ENCODE measurements around the gene SKIL.

Gene SKIL

GRCh38 chr3:170367797-170368196 lies 10.3 kb downstream of the SKIL start:
- ATAC-seq (ENCODE audit: low read depth), result no peak
- Histone ChIP-seq H3K27me3 (ENCODE audit: insufficient read depth, poor library complexity, severe bottlenecking) (no peaks in the 10 kb centered on the region), H3K27ac (ENCODE audit: poor library complexity, severe bottlenecking) (no peak overlapping the region), H3K4me1 (ENCODE audit: insufficient read depth, poor library complexity, severe bottlenecking) (peaks cover 12% of the 10 kb centered on the region), H3K9me3 (ENCODE audit: severe bottlenecking) (peaks cover 3% of the 10 kb centered on the region), H3K4me3 (ENCODE audit: severe bottlenecking) (no peak overlapping the region), H3K36me3 (ENCODE audit: low read depth) (peaks cover 86% of the 10 kb centered on the region)
- no peak for DNase-seq (ENCODE audit: low spot score)
- TF ChIP-seq CTCF (IDR thresholded peaks at IDR 0.05; ENCODE audit: poor library complexity, severe bottlenecking), result no peak

DNA sequence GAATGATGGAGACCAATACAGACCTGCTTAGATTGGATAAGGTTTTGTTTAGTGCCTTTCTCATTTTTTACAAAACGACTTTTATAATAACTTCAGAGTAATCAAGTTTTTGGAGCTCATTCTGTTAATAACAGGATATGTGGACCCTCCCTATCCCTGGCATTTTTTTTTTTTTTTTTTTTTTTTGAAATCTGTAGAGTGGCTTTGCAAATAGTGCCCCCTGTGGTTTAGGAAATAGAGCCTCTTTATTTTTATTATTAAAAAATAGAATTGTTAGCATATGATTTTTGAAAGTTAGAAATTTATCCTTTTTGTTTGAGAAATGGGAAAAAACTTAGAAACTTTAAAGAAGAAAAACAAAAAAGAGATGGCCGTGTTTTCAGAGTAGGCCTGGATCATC lies 11.4 kb downstream of the SKIL start:
- peak; percentile 46 for TF ChIP-seq CTCF (IDR thresholded peaks at IDR 0.05; ENCODE audit: poor library complexity, severe bottlenecking)
- Histone ChIP-seq H3K4me3 (ENCODE audit: severe bottlenecking) (no peak overlapping the region), H3K27me3 (ENCODE audit: insufficient read depth, poor library complexity, severe bottlenecking) (no peaks in the 10 kb centered on the region), H3K9me3 (ENCODE audit: severe bottlenecking) (peaks cover 3% of the 10 kb centered on the region), H3K4me1 (ENCODE audit: insufficient read depth, poor library complexity, severe bottlenecking) (peaks cover 9% of the 10 kb centered on the region), H3K27ac (ENCODE audit: poor library complexity, severe bottlenecking) (no peak overlapping the region), H3K36me3 (ENCODE audit: low read depth) (peaks cover 81% of the 10 kb centered on the region)
- ATAC-seq (ENCODE audit: low read depth), result no peak
- DNase-seq (ENCODE audit: low spot score), result no peak

- no peak for TF ChIP-seq CTCF (IDR thresholded peaks at IDR 0.05; ENCODE audit: poor library complexity, severe bottlenecking)
- H3K36me3 ChIP-seq (ENCODE audit: low read depth), result peaks cover 54% of the 10 kb centered on the region
- peaks cover 4% of the 10 kb centered on the region for H3K4me1 ChIP-seq (ENCODE audit: insufficient read depth, poor library complexity, severe bottlenecking)
- no peak for ATAC-seq (ENCODE audit: low read depth)
- no peak overlapping the region for H3K27ac ChIP-seq (ENCODE audit: poor library complexity, severe bottlenecking)
- no peak overlapping the region for H3K4me3 ChIP-seq (ENCODE audit: severe bottlenecking)
- no peak for DNase-seq (ENCODE audit: low spot score)
- H3K9me3 ChIP-seq (ENCODE audit: severe bottlenecking), result peaks cover 3% of the 10 kb centered on the region
- H3K27me3 ChIP-seq (ENCODE audit: insufficient read depth, poor library complexity, severe bottlenecking), result no peaks in the 10 kb centered on the region
Measured at GRCh38 chr3:170372190-170372879, 14.8 kb downstream of the SKIL start.

- H3K27ac ChIP-seq (ENCODE audit: poor library complexity, severe bottlenecking), result no peak overlapping the region
- no peaks in the 10 kb centered on the region for H3K9me3 ChIP-seq (ENCODE audit: severe bottlenecking)
- H3K36me3 ChIP-seq (ENCODE audit: low read depth), result peaks cover 73% of the 10 kb centered on the region
- no peaks in the 10 kb centered on the region for H3K4me1 ChIP-seq (ENCODE audit: insufficient read depth, poor library complexity, severe bottlenecking)
- ATAC-seq (ENCODE audit: low read depth), result peak; percentile 60; the same call in 2 of the 3 replicates
- TF ChIP-seq CTCF (IDR thresholded peaks at IDR 0.05; ENCODE audit: poor library complexity, severe bottlenecking), result no peak
- H3K4me3 ChIP-seq (ENCODE audit: severe bottlenecking), result no peak overlapping the region
- no peak for DNase-seq (ENCODE audit: low spot score)
- no peaks in the 10 kb centered on the region for H3K27me3 ChIP-seq (ENCODE audit: insufficient read depth, poor library complexity, severe bottlenecking)
Measured at GRCh38 chr3:170383567-170383966, 26.1 kb downstream of the SKIL start.

- H3K27ac ChIP-seq (ENCODE audit: poor library complexity, severe bottlenecking), result no peak overlapping the region
- no peaks in the 10 kb centered on the region for H3K9me3 ChIP-seq (ENCODE audit: severe bottlenecking)
- no peaks in the 10 kb centered on the region for H3K27me3 ChIP-seq (ENCODE audit: insufficient read depth, poor library complexity, severe bottlenecking)
- no peak for ATAC-seq (ENCODE audit: low read depth)
- TF ChIP-seq CTCF (IDR thresholded peaks at IDR 0.05; ENCODE audit: poor library complexity, severe bottlenecking), result no peak
- no peak overlapping the region for H3K4me3 ChIP-seq (ENCODE audit: severe bottlenecking)
- no peak for DNase-seq (ENCODE audit: low spot score)
- peaks cover 80% of the 10 kb centered on the region for H3K36me3 ChIP-seq (ENCODE audit: low read depth)
- H3K4me1 ChIP-seq (ENCODE audit: insufficient read depth, poor library complexity, severe bottlenecking), result no peaks in the 10 kb centered on the region
Measured at GRCh38 chr3:170386468-170386867, 29.0 kb downstream of the SKIL start.

Data from RWPE2 (cell line).